ENCODE results near the gene GSX1.

The GSX1 gene

GRCh38 chr13:27835799-27836198 is 43.5 kb downstream of the GSX1 start:
- no peak for DNase-seq

GRCh38 chr13:27839809-27840467 is 47.7 kb downstream of the GSX1 start:
- DNase-seq, result peak; percentile 2

GRCh38 chr13:27842571-27842970 is 50.3 kb downstream of the GSX1 start:
- DNase-seq, result no peak

Measured in NCI-H774 (cell line).